H9 (cell line): ENCODE results near the gene GRIN2A. TPM values are rescaled to one million over a fixed set of nuclear protein-coding genes. Genes with fewer than 3 reads are reported as not detected.

Experiments
- DNase-seq: peaks from one replicate; pipeline ENCODE4 v3.0.0-alpha.2; 2017
- H2AFZ ChIP-seq: one replicate; pipeline ENCODE4 v1.6.1; 2013; ENCODE audit warnings: mild to moderate bottlenecking, low read length, control low read depth, moderate library complexity
- H2AK5ac ChIP-seq: 2 replicates; pipeline ENCODE4 v1.6.1; 2013; ENCODE audit warnings: low read length, control low read depth, mixed read lengths; ENCODE audit not compliant: insufficient read length
- H2BK120ac ChIP-seq: one replicate; pipeline ENCODE4 v1.6.1; 2013; ENCODE audit warnings: low read depth, mild to moderate bottlenecking, low read length, control low read depth, inconsistent platforms; ENCODE audit not compliant: poor library complexity, severe bottlenecking
- H2BK12ac ChIP-seq: 2 replicates; pipeline ENCODE4 v1.6.1; 2013; ENCODE audit warnings: low read length, control low read depth, mixed read lengths, low read depth; ENCODE audit not compliant: insufficient read length
- H2BK15ac ChIP-seq: 2 replicates; pipeline ENCODE4 v1.6.1; 2013; ENCODE audit warnings: low read depth, low read length, control low read depth
- H2BK20ac ChIP-seq: one replicate; pipeline ENCODE4 v1.6.1; 2013; ENCODE audit warnings: low read depth, mild to moderate bottlenecking, low read length, control low read depth, inconsistent platforms; ENCODE audit not compliant: poor library complexity, severe bottlenecking
- H2BK5ac ChIP-seq: 2 replicates; pipeline ENCODE4 v1.6.1; 2013; ENCODE audit warnings: low read length, control low read depth, mixed read lengths; ENCODE audit not compliant: insufficient read length
- H3K14ac ChIP-seq: 2 replicates; pipeline ENCODE4 v1.6.1; 2013; ENCODE audit warnings: low read length, control low read depth; ENCODE audit not compliant: insufficient read depth
- H3K18ac ChIP-seq: 2 replicates; pipeline ENCODE4 v1.6.1; 2013; ENCODE audit warnings: low read depth, mild to moderate bottlenecking, mixed read lengths, low read length, control low read depth; ENCODE audit not compliant: insufficient read length
- H3K23ac ChIP-seq: 2 replicates; pipeline ENCODE4 v1.6.1; 2013; ENCODE audit warnings: low read length, control low read depth, mixed read lengths, low read depth; ENCODE audit not compliant: insufficient read length
- H3K23me2 ChIP-seq: 2 replicates; pipeline ENCODE4 v1.6.1; 2013; ENCODE audit warnings: low read depth, mild to moderate bottlenecking, mixed read lengths, low read length, control low read depth; ENCODE audit not compliant: insufficient read length, poor library complexity, severe bottlenecking
- H3K27ac ChIP-seq: 2 replicates; pipeline ENCODE4 v1.5.1; 2013; ENCODE audit warnings: low read length, control low read depth, mixed read lengths, low read depth; ENCODE audit not compliant: insufficient read length
- H3K27me3 ChIP-seq: 2 replicates; pipeline ENCODE4 v1.6.1; 2013; ENCODE audit warnings: low read length, control low read depth, inconsistent platforms; ENCODE audit not compliant: insufficient read depth
- H3K4ac ChIP-seq: 2 replicates; pipeline ENCODE4 v1.6.1; 2013; ENCODE audit warnings: low read depth, mild to moderate bottlenecking, control low read depth, inconsistent platforms, low read length, moderate library complexity
- H3K4me1 ChIP-seq: 2 replicates; pipeline ENCODE4 v1.6.1; 2013; ENCODE audit warnings: low read length, control low read depth, inconsistent platforms; ENCODE audit not compliant: insufficient read depth
- H3K4me2 ChIP-seq: 2 replicates; pipeline ENCODE4 v1.6.1; 2013; ENCODE audit warnings: low read length, control low read depth, mixed read lengths; ENCODE audit not compliant: insufficient read length, insufficient read depth
- H3K56ac ChIP-seq: 2 replicates; pipeline ENCODE4 v1.6.1; 2013; ENCODE audit warnings: low read depth, mild to moderate bottlenecking, mixed read lengths, low read length, control low read depth; ENCODE audit not compliant: insufficient read length
- H3K79me1 ChIP-seq: 2 replicates; pipeline ENCODE4 v1.6.1; 2013; ENCODE audit warnings: low read depth, mild to moderate bottlenecking, moderate library complexity, low read length, control low read depth, inconsistent platforms; ENCODE audit not compliant: insufficient read depth, poor library complexity, severe bottlenecking
- H3K79me2 ChIP-seq: 2 replicates; pipeline ENCODE4 v1.6.1; 2013; ENCODE audit warnings: low read length, control low read depth, inconsistent platforms; ENCODE audit not compliant: insufficient read depth
- H3K9ac ChIP-seq: 2 replicates; pipeline ENCODE4 v1.6.1; 2013; ENCODE audit warnings: low read length, control low read depth, mixed read lengths; ENCODE audit not compliant: insufficient read length; ENCODE audit errors: extremely low read depth
- H3K9me3 ChIP-seq: one replicate; pipeline ENCODE4 v1.6.1; 2013; ENCODE audit warnings: low read depth, low read length, inconsistent platforms; ENCODE audit not compliant: control insufficient read depth
- H3T11ph ChIP-seq: one replicate; pipeline ENCODE4 v1.6.1; 2013; ENCODE audit warnings: mild to moderate bottlenecking, low read length, control low read depth, inconsistent platforms
- H4K20me1 ChIP-seq: one replicate; pipeline ENCODE4 v1.6.1; 2013; ENCODE audit not compliant: control insufficient read depth, insufficient read length, insufficient read depth
- H4K5ac ChIP-seq: 2 replicates; pipeline ENCODE4 v1.6.1; 2013; ENCODE audit warnings: low read depth, mild to moderate bottlenecking, mixed read lengths, low read length, control low read depth; ENCODE audit not compliant: insufficient read length
- H4K8ac ChIP-seq: replicated peaks from 2 replicates; pipeline ENCODE4 v1.6.1; 2013; ENCODE audit warnings: low read length, control low read depth, mixed read lengths, low read depth; ENCODE audit not compliant: insufficient read length
- H4K91ac ChIP-seq: 2 replicates; pipeline ENCODE4 v1.6.1; 2013; ENCODE audit warnings: low read depth, mild to moderate bottlenecking, moderate library complexity, mixed read lengths, low read length, control low read depth; ENCODE audit not compliant: insufficient read length
- H3K27ac Mint-ChIP-seq, 3 experiments: 2 replicates in 2 of 3; 3 replicates in 1 of 3; pipeline ENCODE4 v1.8.0; 2020 to 2021; ENCODE audit warnings: mixed read lengths in 3 of 3, mild to moderate bottlenecking in 1 of 3, moderate library complexity in 1 of 3
- H3K27me3 Mint-ChIP-seq: 2 replicates; pipeline ENCODE4 v1.8.0; 2021; ENCODE audit warnings: low read depth, mild to moderate bottlenecking, moderate library complexity, mixed read lengths
- H3K36me3 Mint-ChIP-seq, 3 experiments: 2 replicates in 2 of 3; 3 replicates in 1 of 3; pipeline ENCODE4 v1.8.0; 2020 to 2021; ENCODE audit warnings: low read depth in 3 of 3, mixed read lengths in 3 of 3; ENCODE audit not compliant: insufficient read depth in 1 of 3
- H3K4me1 Mint-ChIP-seq, 2 experiments: 2 replicates each; pipeline ENCODE4 v1.8.0; 2020; ENCODE audit warnings: mixed read lengths in 2 of 2
- H3K4me3 Mint-ChIP-seq, 2 experiments: 2 replicates in 1 of 2; 3 replicates in 1 of 2; pipeline ENCODE4 v1.8.0; 2020 to 2021; ENCODE audit warnings: mild to moderate bottlenecking in 2 of 2, mixed read lengths in 2 of 2, moderate library complexity in 1 of 2
- H3K9me3 Mint-ChIP-seq, 2 experiments: 2 replicates in 1 of 2; 3 replicates in 1 of 2; pipeline ENCODE4 v1.8.0; 2020; ENCODE audit warnings: mild to moderate bottlenecking in 2 of 2, mixed read lengths in 2 of 2, moderate library complexity in 1 of 2
- CTCF ChIP-seq: fragments of 200-600 bp; sonication (generic); conservative IDR thresholded peaks from 3 replicates; pipeline ENCODE4 v1.8.0; 2021; ENCODE audit warnings: antibody characterized with exemption, mild to moderate bottlenecking
- WGBS: extraction: QIAGEN DNeasy Blood & Tissue Kit; methylation state at CpG from one replicate; pipeline ENCODE4 v1.1.7; 2013; ENCODE audit warnings: missing lambda C conversion rate, low lambda C conversion rate, mixed read lengths; ENCODE audit not compliant: insufficient read length; ENCODE audit errors: extremely low coverage; 5-methylcytosine and 5-hydroxymethylcytosine counted together
- total RNA-seq: library from RNA; stranded (reverse); gene quantifications from 2 replicates; pipeline ENCODE4 v1.2.1, GENCODE V29; 2021

GRIN2A gene
- total RNA-seq, 1 experiment from 2014 or later, result 1.5 TPM

DNA sequence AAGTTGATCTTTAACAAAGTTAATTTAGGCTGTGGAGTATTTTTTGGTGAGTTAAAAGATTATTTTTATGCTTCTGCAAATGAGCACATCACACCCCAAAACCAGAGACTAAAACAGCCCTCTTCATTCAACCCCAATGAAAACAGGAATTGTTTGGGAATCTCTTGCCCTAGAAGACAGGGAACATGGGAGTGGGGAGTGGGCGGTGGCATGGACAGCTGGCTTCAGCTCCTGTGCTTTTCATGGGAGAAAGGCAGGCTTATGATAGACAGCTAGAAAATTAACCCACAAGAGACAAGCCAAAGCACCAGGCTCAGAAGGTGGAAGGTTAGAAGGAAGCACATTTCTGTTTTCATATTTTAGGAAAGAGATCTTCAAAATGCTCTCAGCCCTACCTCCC is 19.2 kb downstream of the GRIN2A start:
- Histone ChIP-seq H2BK20ac (no peak overlapping the region), H3K9me3 (no peaks in the 10 kb centered on the region), H3T11ph (no peak overlapping the region), H2BK120ac (no peak overlapping the region), H2BK12ac (no peak overlapping the region), H3K9ac (no peak overlapping the region), H3K23me2 (no peaks in the 10 kb centered on the region), H2AFZ (no peak overlapping the region), H3K79me2 (no peaks in the 10 kb centered on the region), H2BK15ac (no peak overlapping the region), H2AK5ac (no peak overlapping the region), H2BK5ac (no peak overlapping the region), H3K56ac (no peak overlapping the region), H3K18ac (no peak overlapping the region), H3K4me2 (no peak overlapping the region), H4K5ac (no peak overlapping the region), H3K4me1 (no peaks in the 10 kb centered on the region), H4K91ac (no peak overlapping the region), H3K14ac (no peak overlapping the region), H3K27me3 (no peaks in the 10 kb centered on the region), H4K20me1 (no peaks in the 10 kb centered on the region), H3K27ac (no peak overlapping the region), H3K79me1 (no peaks in the 10 kb centered on the region), H3K23ac (no peak overlapping the region), H3K4ac (no peak overlapping the region), H4K8ac (no peak overlapping the region)
- TF ChIP-seq CTCF, result no peak
- Mint-ChIP-seq H3K27ac (no peak overlapping the region), H3K4me1 (peaks cover 8 to 10% of the 10 kb centered on the region in 2 experiments), H3K9me3 (peaks cover 2 to 3% of the 10 kb centered on the region in 2 experiments; a peak in 1 of 5 replicates), H3K4me3 (no peak overlapping the region), H3K27me3 (peaks cover 6% of the 10 kb centered on the region; the same call in 1 of the 2 replicates), H3K36me3 (peaks cover 0 to 2% (median 0%) of the 10 kb centered on the region in 3 experiments; a peak in 1 of 7 replicates)
- DNase-seq, result no peak
- no CpG with 5 or more reads among the region's 1 CpG for WGBS
